Activated CD8-positive, alpha-beta T cell treated with anti-CD3 and anti-CD28 coated beads for 36 hours (primary cell): Measurements from ENCODE around the gene CTRB2. TPM values are rescaled to one million over a fixed set of nuclear protein-coding genes. Genes with fewer than 3 reads are reported as not detected.
"Not testable (repeated sequence)": the region's sequence is repeated elsewhere in the genome, so short reads cannot be mapped to it uniquely, and the experiment has no call there.

Experiments
- ATAC-seq: fragments of 200-7000 bp; cut with Tn5 transposase; one replicate; pipeline ENCODE4 v1.10.0; 2021; ENCODE audit warnings: mild to moderate bottlenecking, moderate library complexity
- CTCF ChIA-PET: fragments of 350-600 bp; sonication (Branson Sonifier 250); formaldehyde crosslinking; loops from one replicate; lab custom pipeline; 2021; ENCODE audit warnings: antibody characterized with exemption; lab: Charles Lee
- POLR2A ChIA-PET: fragments of 350-600 bp; sonication (Branson Sonifier 250); formaldehyde crosslinking; loops from one replicate; lab custom pipeline; 2021; ENCODE audit warnings: antibody characterized with exemption; lab: Charles Lee
- DNase-seq: peaks from one replicate; pipeline ENCODE4 v3.0.0-alpha.2; 2020
- H3K27ac Mint-ChIP-seq: one replicate; pipeline ENCODE4 v1.8.0; 2021; ENCODE audit warnings: mild to moderate bottlenecking, mixed read lengths
- H3K27me3 Mint-ChIP-seq: one replicate; pipeline ENCODE4 v1.8.0; 2021; ENCODE audit warnings: mixed read lengths
- H3K36me3 Mint-ChIP-seq: one replicate; pipeline ENCODE4 v1.8.0; 2021; ENCODE audit warnings: low read depth, mixed read lengths
- H3K4me1 Mint-ChIP-seq: one replicate; pipeline ENCODE4 v1.8.0; 2021; ENCODE audit warnings: low read depth, mixed read lengths
- H3K4me3 Mint-ChIP-seq: one replicate; pipeline ENCODE4 v1.8.0; 2021; ENCODE audit warnings: mild to moderate bottlenecking, moderate library complexity, mixed read lengths
- H3K9me3 Mint-ChIP-seq: one replicate; pipeline ENCODE4 v1.8.0; 2021; ENCODE audit warnings: mixed read lengths
- intact Hi-C: fragments of 100-400 bp; cut with micrococcal nuclease; formaldehyde crosslinking; loops from one replicate; pipeline ENCODE4 v1.10.0; 2022
- total RNA-seq, 2 experiments: library from RNA; stranded (reverse); gene quantifications; one replicate each; pipeline ENCODE4 v1.2.3, GENCODE V29; 2021
- TF ChIP-seq, protein P1 (sequence below): fragments of 200-600 bp; IDR thresholded peaks from one replicate; pipeline ENCODE4 v1.8.0; 2022; ENCODE audit warnings: antibody characterized with exemption, mild to moderate bottlenecking

CTRB2 gene
- total RNA-seq, 2 experiments from 2014 or later, result not detected

- no peak overlapping the region for H3K27ac Mint-ChIP-seq
- POLR2A ChIA-PET, result no interaction called here
Observed at GRCh38 chr16:75217389-75217851, 10.5 kb upstream of the CTRB2 start.

GRCh38 chr16:75216576-75216975 lies 9.6 kb upstream of the CTRB2 start:
- TF ChIP-seq, protein P1, sequence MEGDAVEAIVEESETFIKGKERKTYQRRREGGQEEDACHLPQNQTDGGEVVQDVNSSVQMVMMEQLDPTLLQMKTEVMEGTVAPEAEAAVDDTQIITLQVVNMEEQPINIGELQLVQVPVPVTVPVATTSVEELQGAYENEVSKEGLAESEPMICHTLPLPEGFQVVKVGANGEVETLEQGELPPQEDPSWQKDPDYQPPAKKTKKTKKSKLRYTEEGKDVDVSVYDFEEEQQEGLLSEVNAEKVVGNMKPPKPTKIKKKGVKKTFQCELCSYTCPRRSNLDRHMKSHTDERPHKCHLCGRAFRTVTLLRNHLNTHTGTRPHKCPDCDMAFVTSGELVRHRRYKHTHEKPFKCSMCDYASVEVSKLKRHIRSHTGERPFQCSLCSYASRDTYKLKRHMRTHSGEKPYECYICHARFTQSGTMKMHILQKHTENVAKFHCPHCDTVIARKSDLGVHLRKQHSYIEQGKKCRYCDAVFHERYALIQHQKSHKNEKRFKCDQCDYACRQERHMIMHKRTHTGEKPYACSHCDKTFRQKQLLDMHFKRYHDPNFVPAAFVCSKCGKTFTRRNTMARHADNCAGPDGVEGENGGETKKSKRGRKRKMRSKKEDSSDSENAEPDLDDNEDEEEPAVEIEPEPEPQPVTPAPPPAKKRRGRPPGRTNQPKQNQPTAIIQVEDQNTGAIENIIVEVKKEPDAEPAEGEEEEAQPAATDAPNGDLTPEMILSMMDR, result no peak
- Mint-ChIP-seq H3K27me3 (no peaks in the 10 kb centered on the region), H3K36me3 (no peaks in the 10 kb centered on the region), H3K4me1 (peaks cover 21% of the 10 kb centered on the region), H3K4me3 (no peak overlapping the region), H3K9me3 (no peaks in the 10 kb centered on the region), H3K27ac (no peak overlapping the region)
- DNase-seq (no peak), ATAC-seq (no peak)
- POLR2A ChIA-PET, result interaction anchor here (0.7 kb wide), 1 partner anchor 173 kb away, joined by 4 read pairs; no protein-coding TSS in a partner anchor
- CTCF ChIA-PET, result interaction anchor here (1.2 to 6.4 kb wide), 3 partner anchors 17 to 176 kb away, joined by 3 to 62 read pairs (median 5); no protein-coding TSS in a partner anchor
- intact Hi-C loops, result no loop called here

More at GRCh38 chr16:75217389-75217851, 10.5 kb upstream of the CTRB2 start:
- CTCF ChIA-PET, result interaction anchor here (1.0 to 6.4 kb wide), 3 partner anchors 16 to 185 kb away, joined by 3 to 62 read pairs (median 5); no protein-coding TSS in a partner anchor
- Mint-ChIP-seq H3K27me3 (no peaks in the 10 kb centered on the region), H3K4me1 (peaks cover 21% of the 10 kb centered on the region), H3K36me3 (no peaks in the 10 kb centered on the region), H3K9me3 (no peaks in the 10 kb centered on the region), H3K4me3 (no peak overlapping the region)
- intact Hi-C loops, result no loop called here
- DNase-seq (no peak), ATAC-seq (no peak)
- TF ChIP-seq, protein P1, result no peak

DNA sequence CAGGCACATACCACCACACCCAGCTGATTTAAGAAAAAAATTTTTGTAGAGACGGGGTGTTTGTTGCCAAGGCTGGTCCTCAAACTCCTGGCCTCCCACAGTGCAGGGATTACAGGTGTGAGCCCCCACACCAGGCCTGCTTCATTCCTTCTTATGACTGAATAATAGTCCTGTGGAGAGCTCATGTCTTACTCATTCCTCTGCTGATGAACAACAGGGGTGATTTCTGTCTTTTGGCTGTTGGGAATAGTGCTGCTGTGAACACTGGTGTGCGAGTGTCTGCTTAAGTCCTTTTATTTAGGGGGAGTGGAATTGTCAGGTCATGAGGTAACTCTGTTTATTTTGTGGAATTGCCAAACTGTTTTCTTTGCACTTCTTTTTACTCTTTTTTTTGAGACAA lies 9.2 kb upstream of the CTRB2 start:
- POLR2A ChIA-PET, result interaction anchor here (0.7 kb wide), 1 partner anchor 174 kb away, joined by 4 read pairs; no protein-coding TSS in a partner anchor
- intact Hi-C loops, result no loop called here
- no peak overlapping the region for H3K27ac Mint-ChIP-seq

DNA sequence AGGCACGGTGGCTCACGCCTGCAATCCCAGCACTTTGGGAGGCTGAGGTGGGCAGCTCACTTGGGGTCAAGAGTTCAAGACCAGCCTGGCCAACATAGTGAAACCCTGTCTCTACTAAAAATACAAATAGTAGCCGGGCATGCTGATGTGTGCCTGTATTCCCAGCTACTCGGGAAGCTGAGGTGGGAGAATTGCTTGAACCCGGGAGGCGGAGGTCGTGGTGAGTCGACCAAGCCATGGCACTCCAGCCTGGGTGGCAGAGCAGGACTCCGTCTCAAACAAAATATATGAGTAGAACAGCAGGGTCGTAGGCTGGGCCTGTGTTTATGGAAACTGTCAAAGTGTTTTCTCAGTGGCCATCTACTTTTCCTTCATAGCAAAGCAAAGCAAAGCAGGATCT lies 4.3 kb upstream of the CTRB2 start:
- intact Hi-C loops, H3K27ac Mint-ChIP-seq, H3K27me3 Mint-ChIP-seq, POLR2A ChIA-PET, ATAC-seq, H3K9me3 Mint-ChIP-seq, DNase-seq, H3K4me3 Mint-ChIP-seq, H3K4me1 Mint-ChIP-seq, H3K36me3 Mint-ChIP-seq: not testable (repeated sequence)
- CTCF ChIA-PET, result interaction anchor here (1.4 kb wide), 1 partner anchor 12 kb away, joined by 5 read pairs; no protein-coding TSS in a partner anchor

More for the DNA sequence above, 9.2 kb upstream of the CTRB2 start:
- H3K4me3 Mint-ChIP-seq, result no peak overlapping the region
- peaks cover 20% of the 10 kb centered on the region for H3K4me1 Mint-ChIP-seq
- H3K27me3 Mint-ChIP-seq, result no peaks in the 10 kb centered on the region
- no peaks in the 10 kb centered on the region for H3K9me3 Mint-ChIP-seq
- DNase-seq, result no peak
- ATAC-seq, result no peak
- TF ChIP-seq, protein P1, result no peak
- H3K36me3 Mint-ChIP-seq, result no peaks in the 10 kb centered on the region
- CTCF ChIA-PET, result interaction anchor here (1.2 to 6.4 kb wide), 2 partner anchors 18 to 177 kb away, joined by 3 to 62 read pairs; no protein-coding TSS in a partner anchor

GRCh38 chr16:75209944-75210343 lies 3.0 kb upstream of the CTRB2 start:
- H3K4me3 Mint-ChIP-seq, result no peak overlapping the region
- H3K4me1 Mint-ChIP-seq, result no peaks in the 10 kb centered on the region
- CTCF ChIA-PET, result interaction anchor here (1.4 kb wide), 1 partner anchor 10 kb away, joined by 5 read pairs; no protein-coding TSS in a partner anchor
- no peak overlapping the region for H3K27ac Mint-ChIP-seq
- ATAC-seq (no peak), DNase-seq (no peak)
- H3K9me3 Mint-ChIP-seq, result no peaks in the 10 kb centered on the region
- no peaks in the 10 kb centered on the region for H3K27me3 Mint-ChIP-seq
- H3K36me3 Mint-ChIP-seq, result no peaks in the 10 kb centered on the region
- intact Hi-C loops, result no loop called here
- TF ChIP-seq, protein P1, result no peak
- POLR2A ChIA-PET, result no interaction called here

GRCh38 chr16:75209514-75209913 lies 2.6 kb upstream of the CTRB2 start:
- intact Hi-C loops, H3K36me3 Mint-ChIP-seq, CTCF ChIA-PET, H3K27ac Mint-ChIP-seq, H3K4me3 Mint-ChIP-seq, POLR2A ChIA-PET, H3K27me3 Mint-ChIP-seq, ATAC-seq, H3K9me3 Mint-ChIP-seq, H3K4me1 Mint-ChIP-seq, DNase-seq: not testable (repeated sequence)
